Activated T-helper 9 cell treated with anti-CD3 and anti-CD28 coated beads, Interleukin-2, amount 50 U/mL, for 16 hours (primary cell): ENCODE results near the gene NEUROG3.

ENCODE experiments used
- DNase-seq: peaks from one replicate; pipeline ENCODE4 v3.0.0-alpha.2; 2020; ENCODE audit warnings: low read depth

NEUROG3 gene

GRCh38 chr10:69573056-69573806 lies at the start of gene NEUROG3:
TSS of gene NEUROG3 (minus strand) at chr10:69573422. CDS start at chr10:69573043, 379 bp downstream.
- no peak for DNase-seq

GRCh38 chr10:69620625-69621024 lies 47.4 kb upstream of the NEUROG3 start:
- no peak for DNase-seq

GRCh38 chr10:69619626-69620025 lies 46.4 kb upstream of the NEUROG3 start:
- no peak for DNase-seq

- DNase-seq, result no peak
Observed at GRCh38 chr10:69618746-69619145, 45.5 kb upstream of the NEUROG3 start.

GRCh38 chr10:69616358-69616757 lies 43.1 kb upstream of the NEUROG3 start:
- no peak for DNase-seq

- DNase-seq, result no peak
Observed at GRCh38 chr10:69614130-69614529, 40.9 kb upstream of the NEUROG3 start.

GRCh38 chr10:69612760-69613159 lies 39.5 kb upstream of the NEUROG3 start:
- DNase-seq, result no peak

GRCh38 chr10:69609077-69609476 lies 35.9 kb upstream of the NEUROG3 start:
- no peak for DNase-seq

- no peak for DNase-seq
Observed at GRCh38 chr10:69600761-69601330, 27.6 kb upstream of the NEUROG3 start.

GRCh38 chr10:69588358-69588757 lies 15.1 kb upstream of the NEUROG3 start:
- no peak for DNase-seq

- no peak for DNase-seq
Observed at GRCh38 chr10:69584624-69585023, 11.4 kb upstream of the NEUROG3 start.

GRCh38 chr10:69583106-69583505 lies 9.9 kb upstream of the NEUROG3 start:
- no peak for DNase-seq

GRCh38 chr10:69580435-69580834 lies 7.2 kb upstream of the NEUROG3 start:
- no peak for DNase-seq

- DNase-seq, result no peak
Observed at GRCh38 chr10:69579464-69580060, 6.3 kb upstream of the NEUROG3 start.

GRCh38 chr10:69578508-69578991 lies 5.3 kb upstream of the NEUROG3 start:
- no peak for DNase-seq

- no peak for DNase-seq
Observed at GRCh38 chr10:69577268-69578232, 4.3 kb upstream of the NEUROG3 start.

GRCh38 chr10:69576334-69577011 lies 3.3 kb upstream of the NEUROG3 start:
- no peak for DNase-seq

GRCh38 chr10:69575164-69575722 lies 2.0 kb upstream of the NEUROG3 start:
- DNase-seq, result no peak

GRCh38 chr10:69574571-69574978 lies 1.4 kb upstream of the NEUROG3 start:
- DNase-seq, result no peak

GRCh38 chr10:69572159-69573055 lies 815 bp downstream of the NEUROG3 start:
- no peak for DNase-seq
